RCC 7860 (cell line): ENCODE measurements around the gene POFUT1.
"Not testable (repeated sequence)": the region's sequence is repeated elsewhere in the genome, so short reads cannot be mapped to it uniquely, and the experiment has no call there.

Source experiments
- DNase-seq: peaks from one replicate; pipeline ENCODE4 v3.0.0-alpha.2; 2015; ENCODE audit warnings: low spot score
- FAIRE-seq: peaks from 2 replicates; lab custom pipeline; 2012; peaks lifted over from hg19 to GRCh38; lab: Jason Lieb, UNC

Gene POFUT1

GRCh38 chr20:32207626-32208498 lies at the start of gene POFUT1, which contains the start of gene PLAGL2:
POFUT1 (plus strand) TSS chr20:32207880; CDS start chr20:32207942, 62 bp downstream.
PLAGL2 (minus strand) TSS chr20:32207743; CDS start chr20:32202178, 5,565 bp downstream.
- DNase-seq (peak; percentile 64), FAIRE-seq (no peak)

- FAIRE-seq (no peak), DNase-seq (no peak)
Measured at GRCh38 chr20:32158351-32158750, 49.3 kb upstream of the POFUT1 start.

- FAIRE-seq: no peak
- no peak for DNase-seq
Measured at GRCh38 chr20:32158943-32159660, 48.6 kb upstream of the POFUT1 start.

- DNase-seq: no peak
- no peak for FAIRE-seq
Measured at GRCh38 chr20:32159766-32160221, 47.9 kb upstream of the POFUT1 start.

- no peak for FAIRE-seq
- no peak for DNase-seq
Measured at GRCh38 chr20:32160341-32160740, 47.3 kb upstream of the POFUT1 start.

GRCh38 chr20:32162351-32162750 lies 45.3 kb upstream of the POFUT1 start:
- FAIRE-seq: no peak
- DNase-seq: no peak

- DNase-seq (no peak), FAIRE-seq (no peak)
Measured at GRCh38 chr20:32163951-32164350, 43.7 kb upstream of the POFUT1 start.

GRCh38 chr20:32164984-32165735 lies 42.5 kb upstream of the POFUT1 start:
- DNase-seq (no peak), FAIRE-seq (no peak)

GRCh38 chr20:32165836-32166545 lies 41.7 kb upstream of the POFUT1 start:
- no peak for DNase-seq
- no peak for FAIRE-seq

GRCh38 chr20:32167552-32167951 lies 40.1 kb upstream of the POFUT1 start:
- DNase-seq (no peak), FAIRE-seq (no peak)

GRCh38 chr20:32168184-32168910 lies 39.3 kb upstream of the POFUT1 start:
- FAIRE-seq (no peak), DNase-seq (no peak)

- FAIRE-seq, DNase-seq: not testable (repeated sequence)
Measured at GRCh38 chr20:32177696-32178095, 30.0 kb upstream of the POFUT1 start.

GRCh38 chr20:32179515-32179914 lies 28.2 kb upstream of the POFUT1 start:
- no peak for DNase-seq

GRCh38 chr20:32179934-32180333 lies 27.7 kb upstream of the POFUT1 start:
- DNase-seq (no peak), FAIRE-seq (no peak)

More at GRCh38 chr20:32179515-32179914, 28.2 kb upstream of the POFUT1 start:
- FAIRE-seq: no peak

- FAIRE-seq: no peak
- DNase-seq: no peak
Measured at GRCh38 chr20:32181606-32182005, 26.1 kb upstream of the POFUT1 start.

GRCh38 chr20:32183947-32184635 lies 23.6 kb upstream of the POFUT1 start:
- DNase-seq (no peak), FAIRE-seq (no peak)

GRCh38 chr20:32184961-32185603 lies 22.6 kb upstream of the POFUT1 start:
- DNase-seq (no peak), FAIRE-seq (no peak)

GRCh38 chr20:32186506-32186905 lies 21.2 kb upstream of the POFUT1 start:
- FAIRE-seq (no peak), DNase-seq (no peak)
